Nephron (organoid): ENCODE measurements around the gene CHST6.
"Not testable (repeated sequence)": the region's sequence is repeated elsewhere in the genome, so short reads cannot be mapped to it uniquely, and the experiment has no call there.

Experiments used
- H3K27ac Mint-ChIP-seq, 3 experiments: 2 replicates each; pipeline ENCODE4 v1.8.0; 2020; ENCODE audit warnings: mixed read lengths in 3 of 3, mild to moderate bottlenecking in 2 of 3, moderate library complexity in 1 of 3
- H3K27me3 Mint-ChIP-seq: 2 replicates; pipeline ENCODE4 v1.8.0; 2021; ENCODE audit warnings: low read depth, mild to moderate bottlenecking, moderate library complexity, mixed read lengths
- H3K36me3 Mint-ChIP-seq: 2 replicates; pipeline ENCODE4 v1.8.0; 2020; ENCODE audit warnings: low read depth, mixed read lengths
- H3K4me1 Mint-ChIP-seq: 2 replicates; pipeline ENCODE4 v1.8.0; 2020; ENCODE audit warnings: mixed read lengths
- H3K4me3 Mint-ChIP-seq, 3 experiments: 2 replicates each; pipeline ENCODE4 v1.8.0; 2020; ENCODE audit warnings: mild to moderate bottlenecking in 3 of 3, mixed read lengths in 3 of 3, moderate library complexity in 2 of 3
- H3K9me3 Mint-ChIP-seq: 2 replicates; pipeline ENCODE4 v1.8.0; 2020; ENCODE audit warnings: mixed read lengths
- CTCF ChIP-seq, 3 experiments: fragments of 200-600 bp; sonication (generic); IDR thresholded peaks; one replicate each; pipeline ENCODE4 v1.5.0; 2021; ENCODE audit warnings: antibody characterized with exemption in 3 of 3; ENCODE audit not compliant: unreplicated experiment in 3 of 3

Gene CHST6

GRCh38 chr16:75495076-75495674 lies at the start of gene CHST6:
Gene CHST6 (minus strand): TSS chr16:75495441. CDS start chr16:75479828, 15,613 bp downstream.
- H3K27ac Mint-ChIP-seq: peak within 1 kb of the TSS in 1 of 3 experiments; percentile 69
- H3K9me3 Mint-ChIP-seq: no peaks in the 10 kb centered on the region
- H3K4me1 Mint-ChIP-seq: peaks cover 19% of the 10 kb centered on the region

GRCh38 chr16:75542462-75542861 lies 47.2 kb upstream of the CHST6 start:
- not testable (repeated sequence) for H3K4me3 Mint-ChIP-seq, H3K9me3 Mint-ChIP-seq, H3K36me3 Mint-ChIP-seq, H3K27me3 Mint-ChIP-seq, H3K4me1 Mint-ChIP-seq, H3K27ac Mint-ChIP-seq

More at GRCh38 chr16:75495076-75495674, at the start of gene CHST6:
- Mint-ChIP-seq H3K27me3 (peaks cover 29% of the 10 kb centered on the region), H3K4me3 (peak within 1 kb of the TSS; percentile 87 to 89 (median 87)), H3K36me3 (no peaks in the 10 kb centered on the region)
- no peak for TF ChIP-seq CTCF (IDR thresholded peaks at IDR 0.05; ENCODE audit: unreplicated experiment in 3 of 3)

- Mint-ChIP-seq H3K27me3 (no peaks in the 10 kb centered on the region), H3K4me3 (no peak overlapping the region), H3K4me1 (no peaks in the 10 kb centered on the region), H3K36me3 (peaks cover 8% of the 10 kb centered on the region), H3K27ac (no peak overlapping the region), H3K9me3 (no peaks in the 10 kb centered on the region)
- TF ChIP-seq CTCF (IDR thresholded peaks at IDR 0.05; ENCODE audit: unreplicated experiment in 3 of 3): no peak
These were observed 46.0 kb upstream of the CHST6 start for GRCh38 chr16:75541236-75541635.

DNA sequence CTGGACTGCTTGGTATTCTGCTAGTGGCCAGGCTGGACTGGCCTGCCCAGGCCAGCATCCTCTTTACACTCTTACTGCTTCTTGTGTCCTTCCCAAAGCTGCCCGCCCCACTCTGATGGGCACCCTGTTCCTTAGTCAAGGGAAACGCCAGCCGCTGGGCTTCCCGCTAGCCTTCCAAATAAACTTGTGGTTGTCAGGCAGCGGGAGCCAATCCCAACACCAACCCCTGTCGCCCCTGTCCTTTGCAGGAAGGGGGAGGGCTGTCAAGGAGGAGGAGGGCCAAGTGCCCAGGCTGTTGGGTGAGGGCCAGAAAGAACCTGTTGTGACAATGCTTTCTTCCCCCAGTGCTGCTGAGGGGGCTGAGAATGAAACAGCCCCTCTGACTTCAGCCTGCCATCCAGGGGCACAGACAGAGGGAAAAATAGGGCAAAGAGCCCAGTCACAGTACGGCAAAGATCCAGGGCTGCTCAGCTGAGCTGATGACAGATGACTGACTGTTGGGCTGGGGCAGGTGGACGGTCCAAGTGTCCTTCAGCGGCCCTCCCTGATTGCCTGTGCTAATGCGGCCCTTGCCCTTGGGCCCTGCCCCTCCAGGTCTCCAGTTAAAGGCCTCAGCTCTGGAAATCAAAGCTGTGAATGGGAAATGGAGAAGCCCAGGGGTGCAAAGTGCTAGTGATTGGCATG lies 43.8 kb upstream of the CHST6 start:
- not testable (repeated sequence) for H3K27me3 Mint-ChIP-seq, H3K9me3 Mint-ChIP-seq, H3K36me3 Mint-ChIP-seq, H3K4me3 Mint-ChIP-seq, H3K27ac Mint-ChIP-seq, H3K4me1 Mint-ChIP-seq

DNA sequence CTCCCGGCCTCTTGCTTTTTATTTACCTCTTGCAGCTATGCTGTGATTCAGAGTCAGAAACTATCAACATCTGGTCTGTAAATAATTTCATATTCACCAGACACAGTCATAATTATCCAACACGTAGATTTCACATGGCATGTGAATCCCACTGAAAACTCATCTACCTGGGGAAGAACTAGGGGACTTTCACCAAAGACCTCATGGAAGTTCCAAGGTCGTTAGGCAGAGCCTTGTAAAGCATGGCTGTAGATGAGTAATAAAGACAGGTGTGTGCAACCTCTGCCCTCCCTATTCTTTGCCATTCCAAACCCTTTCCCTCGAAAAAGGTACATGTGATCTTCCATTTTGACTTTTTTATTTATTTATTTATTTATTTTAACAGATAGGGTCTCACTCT lies 42.5 kb upstream of the CHST6 start:
- Mint-ChIP-seq H3K4me1 (no peaks in the 10 kb centered on the region), H3K36me3 (no peaks in the 10 kb centered on the region), H3K27me3 (no peaks in the 10 kb centered on the region), H3K4me3 (no peak overlapping the region), H3K9me3 (no peaks in the 10 kb centered on the region), H3K27ac (no peak overlapping the region)
- no peak for TF ChIP-seq CTCF (IDR thresholded peaks at IDR 0.05; ENCODE audit: unreplicated experiment in 3 of 3)

- TF ChIP-seq CTCF (IDR thresholded peaks at IDR 0.05; ENCODE audit: unreplicated experiment in 3 of 3): no peak
- no peak within 1 kb of the TSS for H3K4me3 Mint-ChIP-seq
- no peaks in the 10 kb centered on the region for H3K4me1 Mint-ChIP-seq
- H3K27ac Mint-ChIP-seq: peak within 1 kb of the TSS in 1 of 3 experiments; percentile 62
- H3K36me3 Mint-ChIP-seq: no peaks in the 10 kb centered on the region
- H3K9me3 Mint-ChIP-seq: no peaks in the 10 kb centered on the region
- H3K27me3 Mint-ChIP-seq: no peaks in the 10 kb centered on the region
These were observed 40.7 kb upstream of the CHST6 start, which contains the start of gene CHST5 for GRCh38 chr16:75535901-75536300. Gene CHST5 (minus strand): TSS chr16:75536108. CDS start chr16:75530384, 5,724 bp downstream.
